ENCODE measurements around the gene IFITM1. TPM values are rescaled to one million over a fixed set of nuclear protein-coding genes. Genes with fewer than 3 reads are reported as not detected.

Gene IFITM1
- total and polyA plus RNA-seq, 2 of the 8 experiments (the other 6 are each of a cell fraction or from before 2014, with no cell fraction given), result 394 to 1,464 TPM

GRCh38 chr11:330307-330693, 16.5 kb downstream of the IFITM1 start (continued):
- no peak for TF ChIP-seq EGR1 (IDR thresholded peaks at IDR 0.05; ENCODE audit: borderline replicate concordance, low read depth, low read length)
- no peak for TF ChIP-seq POU5F1 (IDR thresholded peaks at IDR 0.05; ENCODE audit: low read depth, low read length)
- no peak for TF ChIP-seq SUZ12 (IDR thresholded peaks at IDR 0.05; ENCODE audit: low read length)
- TF ChIP-seq SIX5 (IDR thresholded peaks at IDR 0.05; ENCODE audit: low read depth, low read length), result no peak
- TF ChIP-seq SAP30 (IDR thresholded peaks at IDR 0.05; ENCODE audit: insufficient read depth, insufficient replicate concordance, low read length), result no peak
- TF ChIP-seq SP4 (IDR thresholded peaks at IDR 0.05; ENCODE audit: low read length), result no peak
- no peak for TF ChIP-seq HDAC6 (IDR thresholded peaks at IDR 0.05; ENCODE audit: low read depth, low read length)
